Measurements from ENCODE around the gene COQ9. TPM values are rescaled to one million over a fixed set of nuclear protein-coding genes. Genes with fewer than 3 reads are reported as not detected.

Gene COQ9
- total RNA-seq, 1 experiment from 2014 or later: 62.7 TPM

GRCh38 chr16:57476546-57477410, 29.5 kb downstream of the COQ9 start:
- H3K27ac ChIP-seq (ENCODE audit: low read depth, low read length): peak overlapping the region; percentile 14; the same call in 1 of the 2 replicates
- ChIA-PET RAD21 (ENCODE audit: low non-redundant PET in 1 of 2, low total read pairs in 2 of 2, uncharacterized antibody in 2 of 2, unreplicated experiment in 2 of 2) (no interaction called here), POLR2A (interaction anchor here (0.6 kb wide), 1 partner anchor 247 kb away, joined by 3 read pairs; no protein-coding TSS in a partner anchor), CTCF (interaction anchor here (1.6 kb wide), 1 partner anchor 15 kb away, joined by 10 read pairs; the partner anchor contains the start of gene POLR2C)
- 0 out of 2 replicates have a peak overlapping the region, but pooled peaks have one; percentile 48 for H3K4me2 ChIP-seq (ENCODE audit: low read length)
- DNase-seq (ENCODE audit: low read depth, low spot score): no peak
- no peak overlapping the region; the same call in 1 of the 2 replicates for H3K9ac ChIP-seq (ENCODE audit: low read length)
- H4K20me1 ChIP-seq (ENCODE audit: insufficient read depth): no peaks in the 10 kb centered on the region
- no peak for ATAC-seq
- H3K4me3 ChIP-seq (replicated peaks in 1 of 2; ENCODE audit: low read depth in 1 of 2, low read length in 2 of 2): no peak overlapping the region
- no peak for TF ChIP-seq MAX (IDR thresholded peaks at IDR 0.05)
- no peak for TF ChIP-seq ZFX (IDR thresholded peaks at IDR 0.05)
- TF ChIP-seq EZH2phosphoT487 (IDR thresholded peaks at IDR 0.05; ENCODE audit: borderline replicate concordance): no peak
- TF ChIP-seq RAD21 (IDR thresholded peaks at IDR 0.05; ENCODE audit: low read depth): no peak
- no peak for TF ChIP-seq SP1 (IDR thresholded peaks at IDR 0.05; ENCODE audit: low read depth)
- TF ChIP-seq EZH2 (IDR thresholded peaks at IDR 0.05): no peak
- TF ChIP-seq SRF (IDR thresholded peaks at IDR 0.05; ENCODE audit: low read depth): no peak
- no peak for TF ChIP-seq EGR1 (IDR thresholded peaks at IDR 0.05; ENCODE audit: low read depth)
- TF ChIP-seq ZNF274 (IDR thresholded peaks at IDR 0.05; ENCODE audit: low read depth, low read length): no peak
- TF ChIP-seq REST (IDR thresholded peaks at IDR 0.05; ENCODE audit: low read depth): no peak
- TF ChIP-seq CBX3 (IDR thresholded peaks at IDR 0.05; ENCODE audit: low read depth): no peak
- no peak for TF ChIP-seq ATF3 (IDR thresholded peaks at IDR 0.05)
- TF ChIP-seq YY1 (IDR thresholded peaks at IDR 0.05; ENCODE audit: extremely low read depth, insufficient replicate concordance, low read depth, low read length): no peak
- no peak for TF ChIP-seq POLR2A (IDR thresholded peaks at IDR 0.05; ENCODE audit: borderline replicate concordance, extremely low read depth, insufficient read depth, insufficient read length)
- no peak for TF ChIP-seq SIN3A (IDR thresholded peaks at IDR 0.05; ENCODE audit: low read depth)
- no peak for TF ChIP-seq CEBPB (IDR thresholded peaks at IDR 0.05; ENCODE audit: low read depth)
- no peak overlapping the region for H2AFZ ChIP-seq (ENCODE audit: low read depth, low read length, poor library complexity, severe bottlenecking)
- intact Hi-C loops (cut with micrococcal nuclease): loop anchor here (1.0 kb wide), 1 partner anchor 43 kb away; no protein-coding TSS in a partner anchor
- H3K9me2 ChIP-seq (ENCODE audit: insufficient read depth): no peaks in the 10 kb centered on the region
- peaks cover 19 to 31% of the 10 kb centered on the region in 2 experiments; a peak in 3 of 4 replicates for H3K4me1 ChIP-seq (ENCODE audit: control insufficient read depth in 1 of 2, insufficient read depth in 2 of 2, low read length in 2 of 2)
- no TSS peak for BruUV-seq (replicated peaks)
- H3K79me2 ChIP-seq (ENCODE audit: insufficient read depth, low read length): no peaks in the 10 kb centered on the region
- H3K9me3 ChIP-seq (ENCODE audit: control insufficient read depth in 1 of 2, insufficient read depth in 1 of 2, low read depth in 1 of 2, low read length in 2 of 2): no peaks in the 10 kb centered on the region
- peaks cover 0 to 10% of the 10 kb centered on the region in 2 experiments; a peak in 2 of 4 replicates for H3K36me3 ChIP-seq (ENCODE audit: control insufficient read depth in 1 of 2, insufficient read depth in 2 of 2, low read length in 2 of 2)
- no peaks in the 10 kb centered on the region for H3K27me3 ChIP-seq (ENCODE audit: insufficient read depth, low read length)
